RWPE2 (cell line): ENCODE results near the gene HEXIM1.
A peak's percentile ranks its signal among the peaks of the same experiment; 100 is the strongest.

ENCODE experiments used
- ATAC-seq: fragments of 200-7000 bp; cut with Tn5 transposase; 3 replicates; pipeline ENCODE4 v1.9.1; 2021; ENCODE audit warnings: low read depth
- DNase-seq: peaks from one replicate; pipeline ENCODE4 v3.0.0-alpha.2; 2020; ENCODE audit warnings: low spot score
- H3K27ac ChIP-seq: fragments of 450-650 bp; 2 replicates; pipeline ENCODE4 v1.5.1; 2017; ENCODE audit warnings: mild to moderate bottlenecking; ENCODE audit not compliant: poor library complexity, severe bottlenecking
- H3K27me3 ChIP-seq: fragments of 250-450 bp; sonication (Bioruptor Pico); 2 replicates; pipeline ENCODE4 v1.5.1; 2021; ENCODE audit warnings: mild to moderate bottlenecking, moderate library complexity; ENCODE audit not compliant: insufficient read depth, poor library complexity, severe bottlenecking
- H3K36me3 ChIP-seq: fragments of 250-450 bp; sonication (Bioruptor Pico); 2 replicates; pipeline ENCODE4 v1.5.1; 2020; ENCODE audit warnings: low read depth, mild to moderate bottlenecking, moderate library complexity
- H3K4me1 ChIP-seq: fragments of 250-450 bp; sonication (Bioruptor Pico); 2 replicates; pipeline ENCODE4 v1.5.1; 2021; ENCODE audit warnings: mild to moderate bottlenecking, moderate library complexity; ENCODE audit not compliant: insufficient read depth, poor library complexity, severe bottlenecking
- H3K4me3 ChIP-seq: fragments of 250-450 bp; sonication (Bioruptor Pico); 2 replicates; pipeline ENCODE4 v1.5.1; 2021; ENCODE audit warnings: mild to moderate bottlenecking, moderate library complexity; ENCODE audit not compliant: severe bottlenecking
- H3K9me3 ChIP-seq: fragments of 250-450 bp; sonication (Bioruptor Pico); 2 replicates; pipeline ENCODE4 v1.5.1; 2021; ENCODE audit warnings: mild to moderate bottlenecking, moderate library complexity; ENCODE audit not compliant: severe bottlenecking
- TF ChIP-seq, protein P1 (sequence below): fragments of 450-650 bp; IDR thresholded peaks from one replicate; pipeline ENCODE4 v1.5.1; 2017; ENCODE audit warnings: mild to moderate bottlenecking, moderate library complexity; ENCODE audit not compliant: poor library complexity, severe bottlenecking

HEXIM1 gene

DNA sequence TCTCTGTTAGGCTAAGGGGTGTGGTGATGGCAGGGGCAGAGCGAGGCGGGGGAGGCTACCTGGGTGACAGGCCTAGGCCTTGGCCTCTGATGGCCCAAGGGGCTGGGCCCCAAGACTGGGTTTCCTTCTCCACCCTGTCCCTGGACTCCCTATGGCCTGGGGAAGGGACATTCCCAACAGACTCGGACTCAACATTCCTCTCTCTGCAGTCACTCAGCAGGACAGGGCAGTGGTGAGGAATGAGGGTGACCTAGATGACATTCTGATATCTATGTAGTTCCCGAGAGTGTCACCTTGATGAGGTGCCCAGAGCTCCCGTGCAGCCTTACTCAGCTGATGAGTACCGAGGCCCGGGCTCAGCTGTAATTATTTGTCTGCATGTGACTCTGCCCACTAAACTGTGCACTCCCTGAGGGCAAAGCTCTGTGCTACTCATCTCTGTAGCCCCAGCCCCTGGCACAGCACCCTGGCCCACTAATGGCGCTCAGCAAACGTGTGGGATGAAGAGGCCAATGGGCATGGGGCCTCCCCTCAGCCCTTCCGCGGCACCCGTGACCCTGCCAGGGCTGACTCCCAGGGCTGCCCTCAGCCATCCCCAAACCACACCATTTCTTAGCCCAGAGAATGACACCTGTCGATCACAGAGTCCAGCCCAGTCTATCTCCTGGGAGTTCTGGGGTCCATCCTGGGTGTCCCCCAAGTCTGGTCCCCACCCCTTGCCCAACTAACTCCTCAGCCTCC, 18.2 kb upstream of the HEXIM1 start:
- Histone ChIP-seq H3K4me1 (peaks cover 40% of the 10 kb centered on the region), H3K27me3 (no peaks in the 10 kb centered on the region), H3K27ac (peak overlapping the region; percentile 95), H3K4me3 (no peak overlapping the region), H3K9me3 (no peaks in the 10 kb centered on the region), H3K36me3 (peaks cover 12% of the 10 kb centered on the region)
- no peak for ATAC-seq
- no peak for DNase-seq
- TF ChIP-seq, protein P1, sequence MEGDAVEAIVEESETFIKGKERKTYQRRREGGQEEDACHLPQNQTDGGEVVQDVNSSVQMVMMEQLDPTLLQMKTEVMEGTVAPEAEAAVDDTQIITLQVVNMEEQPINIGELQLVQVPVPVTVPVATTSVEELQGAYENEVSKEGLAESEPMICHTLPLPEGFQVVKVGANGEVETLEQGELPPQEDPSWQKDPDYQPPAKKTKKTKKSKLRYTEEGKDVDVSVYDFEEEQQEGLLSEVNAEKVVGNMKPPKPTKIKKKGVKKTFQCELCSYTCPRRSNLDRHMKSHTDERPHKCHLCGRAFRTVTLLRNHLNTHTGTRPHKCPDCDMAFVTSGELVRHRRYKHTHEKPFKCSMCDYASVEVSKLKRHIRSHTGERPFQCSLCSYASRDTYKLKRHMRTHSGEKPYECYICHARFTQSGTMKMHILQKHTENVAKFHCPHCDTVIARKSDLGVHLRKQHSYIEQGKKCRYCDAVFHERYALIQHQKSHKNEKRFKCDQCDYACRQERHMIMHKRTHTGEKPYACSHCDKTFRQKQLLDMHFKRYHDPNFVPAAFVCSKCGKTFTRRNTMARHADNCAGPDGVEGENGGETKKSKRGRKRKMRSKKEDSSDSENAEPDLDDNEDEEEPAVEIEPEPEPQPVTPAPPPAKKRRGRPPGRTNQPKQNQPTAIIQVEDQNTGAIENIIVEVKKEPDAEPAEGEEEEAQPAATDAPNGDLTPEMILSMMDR, result no peak

DNA sequence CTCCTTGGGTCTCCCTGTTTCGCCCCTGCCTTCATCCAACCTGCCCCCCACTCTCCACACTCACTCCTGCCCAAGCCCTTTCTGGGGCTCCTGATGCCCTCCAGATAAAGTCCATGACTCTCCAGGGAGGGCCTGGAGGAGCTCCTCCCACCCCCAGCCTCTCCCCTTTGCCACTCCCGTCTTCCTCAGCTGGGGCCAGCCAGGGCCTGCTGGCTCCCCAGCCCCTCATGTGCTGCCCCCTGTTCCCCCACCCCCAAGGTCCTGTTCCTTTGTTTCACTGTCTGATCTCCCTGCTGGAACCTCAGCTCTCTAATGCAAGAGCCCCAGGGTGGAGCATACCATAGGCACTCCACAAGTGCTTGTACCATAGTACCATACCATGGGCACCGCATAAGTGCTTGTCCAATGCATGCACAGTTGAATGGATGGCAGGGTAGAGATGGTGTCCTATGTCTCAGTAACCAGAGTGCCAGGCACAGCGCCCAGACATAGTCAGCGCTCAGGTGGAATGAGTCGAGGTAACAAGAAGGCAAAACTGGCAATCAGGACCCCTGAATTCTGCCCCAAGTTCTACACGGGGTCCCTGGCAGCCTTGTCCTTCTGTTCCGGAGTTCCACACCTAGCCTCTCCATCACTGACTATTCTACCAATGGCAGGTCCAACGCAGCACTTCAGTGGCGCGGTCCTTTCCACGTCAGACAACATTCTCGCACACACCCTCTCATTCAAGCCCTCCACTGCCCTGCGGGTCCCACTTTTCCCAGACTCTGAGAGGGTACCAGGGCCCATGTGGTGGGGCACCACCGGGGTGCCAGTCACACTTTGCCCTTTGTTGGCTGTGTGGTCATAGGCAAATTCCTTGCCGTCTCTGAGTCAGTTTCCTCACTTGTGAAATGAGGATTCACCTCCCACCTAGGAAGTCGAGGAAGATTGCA, 17.3 kb upstream of the HEXIM1 start:
- Histone ChIP-seq H3K4me3 (peak overlapping the region; percentile 97), H3K27ac (peak overlapping the region; percentile 95), H3K4me1 (peaks cover 40% of the 10 kb centered on the region), H3K36me3 (peaks cover 7% of the 10 kb centered on the region), H3K27me3 (no peaks in the 10 kb centered on the region), H3K9me3 (no peaks in the 10 kb centered on the region)
- TF ChIP-seq, protein P1, result no peak
- ATAC-seq (no peak), DNase-seq (no peak)

DNA sequence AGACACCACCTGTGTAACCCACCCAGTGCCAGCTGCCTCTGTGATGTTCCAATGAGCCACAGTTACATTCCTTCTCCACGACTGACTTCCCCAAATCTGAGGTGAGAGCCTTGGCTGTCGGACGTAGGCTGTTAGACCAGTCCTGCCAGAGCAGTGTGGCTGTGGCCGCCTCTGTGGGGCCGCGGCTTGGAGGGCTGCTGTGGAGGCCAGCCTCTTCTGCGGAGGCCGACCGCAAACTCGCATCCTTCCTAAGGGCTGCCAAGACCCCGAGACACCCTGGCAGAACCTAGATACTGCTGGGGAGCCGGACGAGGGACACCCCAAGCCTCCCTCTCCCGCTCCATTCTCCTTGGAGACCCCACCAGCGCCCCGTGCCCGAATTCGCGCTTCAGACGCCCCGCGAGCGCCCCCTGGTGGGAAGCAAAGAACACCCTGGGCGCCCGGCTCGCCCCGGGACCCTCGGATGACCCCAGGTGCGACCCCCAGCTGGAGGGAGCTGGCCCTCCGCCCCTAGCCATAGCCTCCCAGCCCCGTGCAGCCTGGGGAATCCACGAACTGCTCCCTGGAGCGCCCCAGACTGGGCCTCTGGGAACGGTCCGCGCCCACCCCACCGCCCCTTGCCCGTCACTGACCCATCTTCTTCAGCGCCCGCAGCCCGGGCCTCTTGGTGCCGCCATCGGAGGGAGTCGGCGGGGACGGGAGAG, 16.5 kb upstream of the HEXIM1 start:
- Histone ChIP-seq H3K36me3 (peaks cover 7% of the 10 kb centered on the region), H3K27me3 (no peaks in the 10 kb centered on the region), H3K4me1 (peaks cover 38% of the 10 kb centered on the region), H3K4me3 (peak overlapping the region; percentile 97), H3K9me3 (no peaks in the 10 kb centered on the region), H3K27ac (peak overlapping the region; percentile 95)
- DNase-seq, result no peak
- TF ChIP-seq, protein P1, result peak; percentile 97
- no peak for ATAC-seq

DNA sequence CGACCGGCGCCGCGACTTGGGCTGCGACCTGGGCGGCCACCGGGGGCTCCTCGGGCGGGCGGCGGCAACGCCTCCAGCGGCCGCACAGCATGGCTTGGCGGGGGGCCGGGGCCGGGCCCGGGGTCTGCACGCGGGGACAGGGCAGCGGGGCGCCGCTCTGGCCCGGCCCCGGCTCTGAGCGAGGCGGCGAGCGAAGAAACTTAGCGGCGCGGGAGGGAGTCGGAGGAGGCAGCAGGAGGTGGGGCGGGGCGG, 16.0 kb upstream of the HEXIM1 start, which contains the start of gene PLCD3:
Gene PLCD3, minus strand, starts transcription at position 196 of the 252 bp plus-strand sequence. Its CDS starts 105 bp downstream, at position 91.
- DNase-seq, result no peak
- Histone ChIP-seq H3K36me3 (peaks cover 7% of the 10 kb centered on the region), H3K9me3 (no peaks in the 10 kb centered on the region), H3K27me3 (no peaks in the 10 kb centered on the region), H3K4me3 (peak within 1 kb of the TSS; percentile 97), H3K27ac (peak within 1 kb of the TSS; percentile 95), H3K4me1 (peaks cover 33% of the 10 kb centered on the region)
- TF ChIP-seq, protein P1, result no peak
- ATAC-seq, result no peak
